ENCODE results near the gene HIVEP2. TPM values are rescaled to one million over a fixed set of nuclear protein-coding genes. Genes with fewer than 3 reads are reported as not detected.

Gene HIVEP2
- total and polyA plus RNA-seq, 2 donors (not counting 3 experiments of a cell fraction or from before 2014, with no cell fraction given) = 1.3 to 4.7 TPM

DNA sequence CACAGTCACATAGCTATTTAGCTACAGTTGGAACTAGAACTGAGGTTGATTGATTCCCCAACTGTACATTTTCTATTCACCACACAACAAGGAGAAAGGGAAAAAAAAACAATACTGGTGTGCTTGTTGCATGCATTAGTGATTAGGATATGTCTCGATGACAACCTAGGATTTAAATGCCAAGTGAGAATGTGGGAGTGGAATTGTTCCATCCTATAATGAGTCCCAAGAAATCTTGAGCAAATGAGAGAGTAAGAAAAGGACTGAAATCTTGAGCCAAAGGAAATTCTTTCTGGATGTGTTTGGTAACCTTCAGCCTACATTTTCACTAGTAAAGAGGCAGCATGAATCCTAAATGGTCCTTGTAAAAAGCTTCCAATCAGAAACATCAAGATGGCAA lies 232.7 kb downstream of the HIVEP2 start:
- H3K9ac ChIP-seq (replicated peaks; ENCODE audit: extremely low read depth, insufficient read depth, low read length) = no peak overlapping the region
- H3K9me3 ChIP-seq (replicated peaks; ENCODE audit: control insufficient read depth, insufficient read depth, low read length) = no peaks in the 10 kb centered on the region
- ChIA-PET CTCF (no interaction called here), POLR2A (no interaction called here)
- TF ChIP-seq FOS (IDR thresholded peaks at IDR 0.05; ENCODE audit: borderline replicate concordance, insufficient read depth, low read length) = no peak
- no peak for TF ChIP-seq POLR2AphosphoS5 (IDR thresholded peaks at IDR 0.05; ENCODE audit: insufficient read depth, low read depth, low read length)
- TF ChIP-seq POLR2A (IDR thresholded peaks at IDR 0.05; ENCODE audit: low read depth, low read length) = no peak
- TF ChIP-seq, protein P1, sequence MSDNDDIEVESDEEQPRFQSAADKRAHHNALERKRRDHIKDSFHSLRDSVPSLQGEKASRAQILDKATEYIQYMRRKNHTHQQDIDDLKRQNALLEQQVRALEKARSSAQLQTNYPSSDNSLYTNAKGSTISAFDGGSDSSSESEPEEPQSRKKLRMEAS (IDR thresholded peaks at IDR 0.05; ENCODE audit: insufficient read depth, insufficient read length) = no peak
- TF ChIP-seq, protein P2, sequence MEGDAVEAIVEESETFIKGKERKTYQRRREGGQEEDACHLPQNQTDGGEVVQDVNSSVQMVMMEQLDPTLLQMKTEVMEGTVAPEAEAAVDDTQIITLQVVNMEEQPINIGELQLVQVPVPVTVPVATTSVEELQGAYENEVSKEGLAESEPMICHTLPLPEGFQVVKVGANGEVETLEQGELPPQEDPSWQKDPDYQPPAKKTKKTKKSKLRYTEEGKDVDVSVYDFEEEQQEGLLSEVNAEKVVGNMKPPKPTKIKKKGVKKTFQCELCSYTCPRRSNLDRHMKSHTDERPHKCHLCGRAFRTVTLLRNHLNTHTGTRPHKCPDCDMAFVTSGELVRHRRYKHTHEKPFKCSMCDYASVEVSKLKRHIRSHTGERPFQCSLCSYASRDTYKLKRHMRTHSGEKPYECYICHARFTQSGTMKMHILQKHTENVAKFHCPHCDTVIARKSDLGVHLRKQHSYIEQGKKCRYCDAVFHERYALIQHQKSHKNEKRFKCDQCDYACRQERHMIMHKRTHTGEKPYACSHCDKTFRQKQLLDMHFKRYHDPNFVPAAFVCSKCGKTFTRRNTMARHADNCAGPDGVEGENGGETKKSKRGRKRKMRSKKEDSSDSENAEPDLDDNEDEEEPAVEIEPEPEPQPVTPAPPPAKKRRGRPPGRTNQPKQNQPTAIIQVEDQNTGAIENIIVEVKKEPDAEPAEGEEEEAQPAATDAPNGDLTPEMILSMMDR (IDR thresholded peaks at IDR 0.05; ENCODE audit: extremely low read depth in 1 of 2, insufficient read depth in 1 of 2, low read depth in 1 of 2, low read length in 2 of 2) = no peak
- TF ChIP-seq EZH2 (IDR thresholded peaks at IDR 0.05; ENCODE audit: borderline replicate concordance, low read depth, low read length, severe bottlenecking) = no peak
- TF ChIP-seq GATA2 (IDR thresholded peaks at IDR 0.05; ENCODE audit: insufficient read depth, insufficient read length, low read depth, low read length) = no peak
- no peak for TF ChIP-seq JUN (IDR thresholded peaks at IDR 0.05; ENCODE audit: borderline replicate concordance, insufficient read depth, insufficient read length, low read depth)
- no peak for TF ChIP-seq MYC (IDR thresholded peaks at IDR 0.05; ENCODE audit: low read depth, low read length)
- H3K36me3 ChIP-seq (ENCODE audit: control insufficient read depth in 2 of 2, extremely low read depth in 1 of 2, insufficient read depth in 2 of 2, low read length in 2 of 2) = no peaks in the 10 kb centered on the region
- dilution Hi-C loops (cut with MboI; ENCODE audit: extremely low pct_ligation_motif_present, low sequenced_read_pairs) (no loop called here), intact Hi-C loops (cut with micrococcal nuclease) (no loop called here)
- H4K20me1 ChIP-seq (replicated peaks; ENCODE audit: control insufficient read depth, extremely low read depth, insufficient read depth, low read length) = no peaks in the 10 kb centered on the region
- H2AFZ ChIP-seq (ENCODE audit: low read depth, low read length) = no peak overlapping the region
- peaks cover 4 to 6% of the 10 kb centered on the region in 2 experiments for H3K27me3 ChIP-seq (ENCODE audit: control insufficient read depth in 2 of 2, insufficient read depth in 2 of 2, low read length in 2 of 2)
- H3K4me1 ChIP-seq (ENCODE audit: control insufficient read depth, extremely low read depth, insufficient read depth, low read length) = no peaks in the 10 kb centered on the region
- FAIRE-seq (no peak), DNase-seq (ENCODE audit: low read depth, low spot score) (no peak)
- H3K79me2 ChIP-seq (ENCODE audit: control insufficient read depth, insufficient read depth, low read length) = no peaks in the 10 kb centered on the region
- no peaks in the 10 kb centered on the region for H3K9me1 ChIP-seq (replicated peaks; ENCODE audit: control insufficient read depth, extremely low read depth, insufficient read depth, low read length)
- no peak overlapping the region for H3K4me3 ChIP-seq (replicated peaks in 1 of 3; ENCODE audit: insufficient read depth in 1 of 3, low read depth in 1 of 3, low read length in 3 of 3)
- H3K27ac ChIP-seq (ENCODE audit: insufficient read depth, low read depth, low read length) = no peak overlapping the region
- no peak overlapping the region for H3K4me2 ChIP-seq (ENCODE audit: insufficient read depth, low read length)
- no TSS peak for BruUV-seq (replicated peaks)
